Effector memory CD8-positive, alpha-beta T cell (primary cell): Measurements from ENCODE around the gene AJAP1.

Experiments used
- ATAC-seq: fragments of 150-1000 bp; cut with Tn5 transposase; replicated peaks from 2 replicates; pipeline ENCODE4 v1.10.0; 2021; ENCODE audit warnings: mild to moderate bottlenecking, moderate library complexity
- DNase-seq, 3 experiments: peaks; one replicate each; pipeline ENCODE4 v3.0.0; 2021
- H3K27ac Mint-ChIP-seq, 2 donors: one replicate each; pipeline ENCODE4 v1.8.0; 2022; ENCODE audit warnings: mild to moderate bottlenecking in 2 of 2, mixed read lengths in 2 of 2, moderate library complexity in 2 of 2
- H3K27me3 Mint-ChIP-seq, 2 donors: one replicate each; pipeline ENCODE4 v1.8.0; 2022; ENCODE audit warnings: mixed read lengths in 2 of 2
- H3K36me3 Mint-ChIP-seq: one replicate; pipeline ENCODE4 v1.8.0; 2022; ENCODE audit warnings: mild to moderate bottlenecking, moderate library complexity, mixed read lengths; ENCODE audit not compliant: insufficient read depth
- H3K4me1 Mint-ChIP-seq, 2 donors: one replicate each; pipeline ENCODE4 v1.8.0; 2022; ENCODE audit warnings: low read depth in 2 of 2, mixed read lengths in 2 of 2
- H3K4me3 Mint-ChIP-seq, 2 donors: one replicate each; pipeline ENCODE4 v1.8.0; 2022; ENCODE audit warnings: mild to moderate bottlenecking in 2 of 2, mixed read lengths in 2 of 2, moderate library complexity in 2 of 2
- H3K9me3 Mint-ChIP-seq, 2 donors: one replicate each; pipeline ENCODE4 v1.8.0; 2022; ENCODE audit warnings: mixed read lengths in 2 of 2

Gene AJAP1

GRCh38 chr1:4684864-4685522 lies 30.6 kb downstream of the AJAP1 start:
- H3K4me1 Mint-ChIP-seq = no peaks in the 10 kb centered on the region
- H3K4me3 Mint-ChIP-seq = no peak overlapping the region
- no peak for ATAC-seq
- no peak overlapping the region for H3K27ac Mint-ChIP-seq
- peaks cover 0 to 5% of the 10 kb centered on the region in 2 donors for H3K9me3 Mint-ChIP-seq
- H3K27me3 Mint-ChIP-seq = peaks cover 13 to 20% of the 10 kb centered on the region in 2 donors
- DNase-seq = no peak
- no peaks in the 10 kb centered on the region for H3K36me3 Mint-ChIP-seq

- Mint-ChIP-seq H3K4me1 (no peaks in the 10 kb centered on the region), H3K9me3 (peaks cover 0 to 2% of the 10 kb centered on the region in 2 donors), H3K27me3 (peaks cover 13 to 20% of the 10 kb centered on the region in 2 donors), H3K36me3 (no peaks in the 10 kb centered on the region), H3K27ac (no peak overlapping the region), H3K4me3 (no peak overlapping the region)
- DNase-seq (no peak), ATAC-seq (no peak)
Measured at GRCh38 chr1:4685523-4685865, 31.1 kb downstream of the AJAP1 start.

- Mint-ChIP-seq H3K36me3 (no peaks in the 10 kb centered on the region), H3K27me3 (peaks cover 13 to 20% of the 10 kb centered on the region in 2 donors), H3K9me3 (no peaks in the 10 kb centered on the region), H3K4me1 (no peaks in the 10 kb centered on the region), H3K27ac (no peak overlapping the region), H3K4me3 (no peak overlapping the region)
- ATAC-seq (no peak), DNase-seq (no peak)
Measured at GRCh38 chr1:4687943-4688342, 33.5 kb downstream of the AJAP1 start.

- no peaks in the 10 kb centered on the region for H3K9me3 Mint-ChIP-seq
- DNase-seq (no peak), ATAC-seq (no peak)
- H3K4me1 Mint-ChIP-seq = peaks cover 0 to 2% of the 10 kb centered on the region in 2 donors
- H3K27me3 Mint-ChIP-seq = peaks cover 15 to 20% of the 10 kb centered on the region in 2 donors
- no peaks in the 10 kb centered on the region for H3K36me3 Mint-ChIP-seq
- H3K4me3 Mint-ChIP-seq = no peak overlapping the region
- H3K27ac Mint-ChIP-seq = no peak overlapping the region
Measured at GRCh38 chr1:4689271-4689935, 35.0 kb downstream of the AJAP1 start.

- no peaks in the 10 kb centered on the region for H3K36me3 Mint-ChIP-seq
- no peak overlapping the region for H3K4me3 Mint-ChIP-seq
- no peak for DNase-seq
- H3K27me3 Mint-ChIP-seq = peaks cover 20 to 22% of the 10 kb centered on the region in 2 donors
- peaks cover 0 to 3% of the 10 kb centered on the region in 2 donors for H3K4me1 Mint-ChIP-seq
- no peak for ATAC-seq
- no peaks in the 10 kb centered on the region for H3K9me3 Mint-ChIP-seq
- H3K27ac Mint-ChIP-seq = no peak overlapping the region
Measured at GRCh38 chr1:4689941-4690635, 35.7 kb downstream of the AJAP1 start.

- H3K4me3 Mint-ChIP-seq = no peak overlapping the region
- DNase-seq = no peak
- H3K4me1 Mint-ChIP-seq = peaks cover 0 to 3% of the 10 kb centered on the region in 2 donors
- H3K27ac Mint-ChIP-seq = no peak overlapping the region
- ATAC-seq = no peak
- no peaks in the 10 kb centered on the region for H3K36me3 Mint-ChIP-seq
- no peaks in the 10 kb centered on the region for H3K9me3 Mint-ChIP-seq
- peaks cover 18 to 23% of the 10 kb centered on the region in 2 donors for H3K27me3 Mint-ChIP-seq
Measured at GRCh38 chr1:4690951-4691675, 36.7 kb downstream of the AJAP1 start.

- no peaks in the 10 kb centered on the region for H3K9me3 Mint-ChIP-seq
- no peak overlapping the region for H3K27ac Mint-ChIP-seq
- no peak overlapping the region for H3K4me3 Mint-ChIP-seq
- no peak for DNase-seq
- H3K4me1 Mint-ChIP-seq = peaks cover 0 to 3% of the 10 kb centered on the region in 2 donors
- no peaks in the 10 kb centered on the region for H3K36me3 Mint-ChIP-seq
- ATAC-seq = no peak
- peaks cover 10 to 17% of the 10 kb centered on the region in 2 donors for H3K27me3 Mint-ChIP-seq
Measured at GRCh38 chr1:4691766-4692405, 37.5 kb downstream of the AJAP1 start.

GRCh38 chr1:4692437-4692836 lies 38.0 kb downstream of the AJAP1 start:
- no peaks in the 10 kb centered on the region for H3K9me3 Mint-ChIP-seq
- H3K4me1 Mint-ChIP-seq = peaks cover 0 to 3% of the 10 kb centered on the region in 2 donors
- no peak overlapping the region for H3K4me3 Mint-ChIP-seq
- H3K36me3 Mint-ChIP-seq = no peaks in the 10 kb centered on the region
- DNase-seq = no peak
- H3K27me3 Mint-ChIP-seq = peaks cover 4 to 12% of the 10 kb centered on the region in 2 donors
- no peak overlapping the region for H3K27ac Mint-ChIP-seq
- ATAC-seq = no peak

- H3K36me3 Mint-ChIP-seq = no peaks in the 10 kb centered on the region
- DNase-seq = no peak
- ATAC-seq = no peak
- no peak overlapping the region for H3K4me3 Mint-ChIP-seq
- H3K9me3 Mint-ChIP-seq = no peaks in the 10 kb centered on the region
- H3K27me3 Mint-ChIP-seq = peaks cover 0 to 11% of the 10 kb centered on the region in 2 donors
- peaks cover 0 to 3% of the 10 kb centered on the region in 2 donors for H3K4me1 Mint-ChIP-seq
- no peak overlapping the region for H3K27ac Mint-ChIP-seq
Measured at GRCh38 chr1:4693331-4693730, 38.9 kb downstream of the AJAP1 start.

- Mint-ChIP-seq H3K9me3 (no peaks in the 10 kb centered on the region), H3K4me3 (no peak overlapping the region), H3K4me1 (peaks cover 0 to 3% of the 10 kb centered on the region in 2 donors), H3K36me3 (no peaks in the 10 kb centered on the region), H3K27me3 (peaks cover 2 to 11% of the 10 kb centered on the region in 2 donors), H3K27ac (no peak overlapping the region)
- DNase-seq (no peak), ATAC-seq (no peak)
Measured at GRCh38 chr1:4693891-4694290, 39.5 kb downstream of the AJAP1 start.

GRCh38 chr1:4694492-4694891 lies 40.1 kb downstream of the AJAP1 start:
- DNase-seq = no peak
- H3K4me1 Mint-ChIP-seq = peaks cover 0 to 3% of the 10 kb centered on the region in 2 donors
- no peak overlapping the region for H3K27ac Mint-ChIP-seq
- H3K27me3 Mint-ChIP-seq = peaks cover 8 to 11% of the 10 kb centered on the region in 2 donors
- H3K9me3 Mint-ChIP-seq = no peaks in the 10 kb centered on the region
- no peaks in the 10 kb centered on the region for H3K36me3 Mint-ChIP-seq
- H3K4me3 Mint-ChIP-seq = no peak overlapping the region
- ATAC-seq = no peak

GRCh38 chr1:4695241-4695640 lies 40.8 kb downstream of the AJAP1 start:
- no peak overlapping the region for H3K27ac Mint-ChIP-seq
- H3K27me3 Mint-ChIP-seq = peaks cover 11 to 12% of the 10 kb centered on the region in 2 donors
- no peak overlapping the region for H3K4me3 Mint-ChIP-seq
- no peaks in the 10 kb centered on the region for H3K36me3 Mint-ChIP-seq
- no peaks in the 10 kb centered on the region for H3K9me3 Mint-ChIP-seq
- peaks cover 0 to 3% of the 10 kb centered on the region in 2 donors for H3K4me1 Mint-ChIP-seq
- DNase-seq = no peak
- ATAC-seq = no peak

- Mint-ChIP-seq H3K36me3 (no peaks in the 10 kb centered on the region), H3K27ac (no peak overlapping the region), H3K4me1 (peaks cover 0 to 3% of the 10 kb centered on the region in 2 donors), H3K9me3 (no peaks in the 10 kb centered on the region), H3K27me3 (peaks cover 11 to 18% of the 10 kb centered on the region in 2 donors), H3K4me3 (no peak overlapping the region)
- DNase-seq (no peak), ATAC-seq (no peak)
Measured at GRCh38 chr1:4696161-4696745, 41.8 kb downstream of the AJAP1 start.
